ENCODE data around the gene COP1. TPM values are rescaled to one million over a fixed set of nuclear protein-coding genes. Genes with fewer than 3 reads are reported as not detected.
A peak's percentile ranks its signal among the peaks of the same experiment; 100 is the strongest.
"Not testable (repeated sequence)": the region's sequence is repeated elsewhere in the genome, so short reads cannot be mapped to it uniquely, and the experiment has no call there.

COP1 gene
- total and polyA plus RNA-seq, 10 donors, result 46.7 to 110 (median 66.0) TPM

GRCh38 chr1:176009951-176010350, 197.1 kb downstream of the COP1 start:
- Histone ChIP-seq H3K9me3 (no peaks in the 10 kb centered on the region), H3K27me3 (replicated peaks in 1 of 7) (no peaks in the 10 kb centered on the region), H3K4me1 (no peaks in the 10 kb centered on the region), H3K36me3 (peaks cover 3 to 60% (median 17%) of the 10 kb centered on the region in 6 donors), H3K4me3 (no peak overlapping the region), H3K27ac (no peak overlapping the region)
- intact Hi-C loops (cut with DNase I; ENCODE audit: low total_unique reads), result no loop called here
- DNase-seq, result no peak
- 97 to 99% (median 98%) methylated on average over 2 of the region's 2 CpGs for WGBS, 5 donors
- TF ChIP-seq CTCF (IDR thresholded peaks at IDR 0.05 in 8 of 11, conservative IDR thresholded peaks at IDR 0.05 in 3 of 11) (no peak), POLR2A (IDR thresholded peaks at IDR 0.05) (no peak), POLR2AphosphoS5 (IDR thresholded peaks at IDR 0.05) (no peak)

- H3K27me3 ChIP-seq (replicated peaks in 1 of 7); H3K27ac ChIP-seq; H3K9me3 ChIP-seq; H3K4me1 ChIP-seq; H3K4me3 ChIP-seq; intact Hi-C loops (cut with DNase I; ENCODE audit: low total_unique reads); DNase-seq: not testable (repeated sequence)
- TF ChIP-seq POLR2AphosphoS5 (IDR thresholded peaks at IDR 0.05), result peak in 2 of 3 donors; percentile 14 to 64
- 95 to 98% (median 97%) methylated on average over 26 to 28 of the region's 28 CpGs for WGBS, 5 donors
- peaks cover 3 to 43% (median 17%) of the 10 kb centered on the region in 6 donors for H3K36me3 ChIP-seq
Measured at GRCh38 chr1:176007756-176008389, 199.2 kb downstream of the COP1 start.

GRCh38 chr1:175994660-175995059, 212.4 kb downstream of the COP1 start:
- H3K4me1 ChIP-seq; H3K4me3 ChIP-seq; H3K27me3 ChIP-seq (replicated peaks in 1 of 7); DNase-seq; H3K27ac ChIP-seq; intact Hi-C loops (cut with DNase I; ENCODE audit: low total_unique reads): not testable (repeated sequence)
- Histone ChIP-seq H3K9me3 (peaks cover 0 to 21% (median 17%) of the 10 kb centered on the region in 8 donors), H3K36me3 (peaks cover 0 to 20% (median under 1%) of the 10 kb centered on the region in 6 donors)
- 93 to 100% (median 100%) methylated on average over 1 of the region's 1 CpG; no CpG with 5 or more reads in 1 of the 5 donors for WGBS, 5 donors

DNA sequence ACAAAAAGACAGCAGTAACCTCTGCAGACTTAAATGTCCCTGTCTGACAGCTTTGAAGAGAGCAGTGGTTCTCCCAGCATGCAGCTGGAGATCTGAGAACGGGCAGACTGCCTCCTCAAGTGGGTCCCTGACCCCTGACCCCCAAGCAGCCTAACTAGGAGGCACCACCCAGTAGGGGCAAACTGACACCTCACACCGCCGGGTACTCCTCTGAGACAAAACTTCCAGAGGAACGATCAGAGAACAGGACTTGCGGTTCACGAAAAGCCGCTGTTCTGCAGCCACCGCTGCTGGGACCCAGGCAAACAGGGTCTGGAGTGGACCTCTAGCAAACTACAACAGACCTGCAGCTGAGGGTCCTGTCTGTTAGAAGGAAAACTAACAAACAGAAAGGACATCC, 214.3 kb downstream of the COP1 start:
- WGBS, 5 donors, result 85 to 99% (median 94%) methylated on average over 7 to 8 of the region's 8 CpGs
- H3K4me1 ChIP-seq; H3K9me3 ChIP-seq; H3K27ac ChIP-seq; H3K4me3 ChIP-seq; H3K27me3 ChIP-seq (replicated peaks in 1 of 7); intact Hi-C loops (cut with DNase I; ENCODE audit: low total_unique reads); DNase-seq: not testable (repeated sequence)
- H3K36me3 ChIP-seq, result peaks cover 0 to 37% (median 18%) of the 10 kb centered on the region in 6 donors

DNA sequence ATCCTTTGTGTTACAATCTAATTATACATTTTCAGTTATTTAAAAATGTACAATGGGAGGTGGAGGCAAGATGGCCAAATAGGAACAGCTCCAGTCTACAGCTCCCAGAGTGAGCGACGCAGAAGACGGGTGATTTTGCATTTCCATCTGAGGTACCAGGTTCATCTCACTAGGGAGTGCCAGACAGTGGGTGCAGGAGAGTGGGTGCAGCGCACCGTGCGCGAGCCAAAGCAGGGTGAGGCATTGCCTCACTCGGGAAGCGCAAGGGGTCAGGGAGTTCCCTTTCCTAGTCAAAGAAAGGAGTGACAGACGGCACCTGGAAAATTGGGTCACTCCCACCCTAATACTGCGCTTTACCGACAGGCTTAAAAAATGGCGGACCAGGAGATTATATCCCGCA, 214.9 kb downstream of the COP1 start:
- DNase-seq; H3K27me3 ChIP-seq (replicated peaks in 1 of 7); H3K4me1 ChIP-seq; H3K27ac ChIP-seq; H3K9me3 ChIP-seq; intact Hi-C loops (cut with DNase I; ENCODE audit: low total_unique reads); H3K4me3 ChIP-seq: not testable (repeated sequence)
- H3K36me3 ChIP-seq, result peaks cover 0 to 43% (median 24%) of the 10 kb centered on the region in 6 donors
- 90 to 95% (median 92%) methylated on average over 14 of the region's 14 CpGs for WGBS, 5 donors

DNA sequence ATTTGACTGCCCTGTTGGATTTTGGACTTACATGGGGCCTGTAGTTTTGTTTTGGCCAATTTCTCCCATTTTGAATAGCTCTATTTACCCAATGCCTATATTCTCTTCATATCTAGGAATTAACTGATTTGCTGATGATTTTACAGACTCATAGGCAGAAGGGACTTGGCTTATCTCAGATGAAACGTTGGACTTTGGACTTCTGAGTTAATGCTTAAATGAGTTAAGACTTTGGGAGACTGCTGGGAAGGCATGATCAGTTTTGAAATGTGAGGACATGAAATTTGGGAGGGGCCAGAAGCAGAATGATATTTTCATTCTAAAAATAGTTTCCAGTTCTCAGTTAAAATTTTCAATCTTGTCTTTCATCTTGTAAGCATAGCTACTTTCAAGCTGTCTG, 222.3 kb downstream of the COP1 start:
- intact Hi-C loops (cut with DNase I; ENCODE audit: low total_unique reads), result no loop called here
- Histone ChIP-seq H3K27ac (no peak overlapping the region), H3K4me3 (no peak overlapping the region), H3K4me1 (no peaks in the 10 kb centered on the region), H3K36me3 (peaks cover 4 to 95% (median 73%) of the 10 kb centered on the region in 6 donors), H3K27me3 (replicated peaks in 1 of 7) (no peaks in the 10 kb centered on the region), H3K9me3 (peaks cover 0 to 40% (median 33%) of the 10 kb centered on the region in 8 donors)
- WGBS, 5 donors, result 93 to 100% (median 96%) methylated on average over 1 of the region's 1 CpG
- TF ChIP-seq POLR2A (IDR thresholded peaks at IDR 0.05) (no peak), CTCF (IDR thresholded peaks at IDR 0.05 in 8 of 11, conservative IDR thresholded peaks at IDR 0.05 in 3 of 11) (no peak), POLR2AphosphoS5 (IDR thresholded peaks at IDR 0.05) (no peak)
- no peak for DNase-seq

All from spleen (tissue), 11 donors.